ENCODE measurements around the gene HMX1.

HMX1 gene

GRCh38 chr4:8838961-8839431 is 32.6 kb downstream of the HMX1 start:
- no peak for DNase-seq

- no peak for DNase-seq
These were observed 33.2 kb downstream of the HMX1 start for GRCh38 chr4:8838296-8838960.

- DNase-seq, result no peak
These were observed 34.3 kb downstream of the HMX1 start for GRCh38 chr4:8837181-8837841.

- no peak for DNase-seq
These were observed 34.9 kb downstream of the HMX1 start for GRCh38 chr4:8836664-8837171.

GRCh38 chr4:8835521-8836365 is 35.9 kb downstream of the HMX1 start:
- DNase-seq, result no peak

GRCh38 chr4:8834681-8835220 is 36.9 kb downstream of the HMX1 start:
- no peak for DNase-seq

- no peak for DNase-seq
These were observed 39.3 kb downstream of the HMX1 start for GRCh38 chr4:8832113-8832915.

- no peak for DNase-seq
These were observed 40.2 kb downstream of the HMX1 start for GRCh38 chr4:8831221-8832112.

GRCh38 chr4:8830611-8831200 is 40.9 kb downstream of the HMX1 start:
- no peak for DNase-seq

GRCh38 chr4:8830056-8830455 is 41.6 kb downstream of the HMX1 start:
- DNase-seq, result no peak

- DNase-seq, result no peak
These were observed 42.1 kb downstream of the HMX1 start for GRCh38 chr4:8829584-8829983.

GRCh38 chr4:8828869-8829268 is 42.8 kb downstream of the HMX1 start:
- no peak for DNase-seq

- DNase-seq, result no peak
These were observed 50.3 kb downstream of the HMX1 start for GRCh38 chr4:8821151-8821950.

GRCh38 chr4:8820178-8821102 is 51.2 kb downstream of the HMX1 start:
- DNase-seq, result no peak

- no peak for DNase-seq
These were observed 52.0 kb downstream of the HMX1 start for GRCh38 chr4:8819473-8820177.

GRCh38 chr4:8819019-8819418 is 52.6 kb downstream of the HMX1 start:
- DNase-seq, result no peak

- no peak for DNase-seq
These were observed 53.4 kb downstream of the HMX1 start for GRCh38 chr4:8818063-8818881.

- DNase-seq, result no peak
These were observed 53.9 kb downstream of the HMX1 start for GRCh38 chr4:8817813-8818062.

All from T1000 (cell line).